ENCODE measurements around the gene TMSB10.
"Not testable (repeated sequence)": the region's sequence is repeated elsewhere in the genome, so short reads cannot be mapped to it uniquely, and the experiment has no call there.

The TMSB10 gene

GRCh38 chr2:84905181-84906107 is at the start of gene TMSB10:
Gene TMSB10 (plus strand): TSS chr2:84905656.
- peak; percentile 78 for DNase-seq (ENCODE audit: low read depth)

- DNase-seq (ENCODE audit: low read depth) = no peak
These were observed 49.7 kb upstream of the TMSB10 start for GRCh38 chr2:84855731-84856130.

DNA sequence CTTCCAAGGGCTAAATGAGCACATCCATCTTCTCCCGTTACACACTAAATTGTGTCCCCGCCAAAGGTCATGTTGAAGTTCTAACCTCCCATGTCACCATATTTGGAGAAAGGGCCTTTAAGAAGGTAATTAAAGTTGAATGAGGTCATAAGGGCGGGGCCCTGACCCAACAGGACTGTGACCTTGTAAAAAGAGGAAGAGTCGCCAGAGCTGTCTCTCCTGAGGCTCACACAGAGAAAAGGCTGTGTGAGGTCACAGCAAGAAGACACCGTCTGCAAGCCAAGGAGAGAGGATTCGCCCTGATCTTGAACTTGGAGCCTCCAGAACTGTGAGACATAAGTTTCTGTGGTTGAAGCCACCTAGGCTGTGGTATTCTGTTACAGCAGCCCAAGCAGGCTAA is 48.7 kb upstream of the TMSB10 start:
- DNase-seq (ENCODE audit: low read depth) = no peak

DNA sequence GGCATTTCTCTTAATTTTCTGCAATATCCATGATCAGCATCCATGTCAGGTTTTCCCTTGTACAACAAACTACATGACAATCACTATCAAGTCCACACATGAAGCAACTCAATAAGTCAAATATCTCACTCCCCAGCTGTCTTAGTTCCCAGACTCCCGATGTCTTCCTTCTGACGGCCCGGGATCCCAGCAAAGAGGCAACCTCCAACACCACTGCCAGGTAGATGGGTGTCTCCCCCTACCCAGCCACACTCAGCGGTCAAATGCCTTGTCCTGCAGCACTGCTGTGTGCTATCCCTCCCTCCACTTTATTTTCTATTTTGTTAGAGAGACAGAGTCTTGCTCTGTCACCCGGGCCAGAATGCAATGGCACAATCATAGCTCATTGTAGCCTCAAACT is 47.9 kb upstream of the TMSB10 start:
- DNase-seq (ENCODE audit: low read depth) = no peak

- DNase-seq (ENCODE audit: low read depth) = no peak
These were observed 47.3 kb upstream of the TMSB10 start for GRCh38 chr2:84858123-84858522.

DNA sequence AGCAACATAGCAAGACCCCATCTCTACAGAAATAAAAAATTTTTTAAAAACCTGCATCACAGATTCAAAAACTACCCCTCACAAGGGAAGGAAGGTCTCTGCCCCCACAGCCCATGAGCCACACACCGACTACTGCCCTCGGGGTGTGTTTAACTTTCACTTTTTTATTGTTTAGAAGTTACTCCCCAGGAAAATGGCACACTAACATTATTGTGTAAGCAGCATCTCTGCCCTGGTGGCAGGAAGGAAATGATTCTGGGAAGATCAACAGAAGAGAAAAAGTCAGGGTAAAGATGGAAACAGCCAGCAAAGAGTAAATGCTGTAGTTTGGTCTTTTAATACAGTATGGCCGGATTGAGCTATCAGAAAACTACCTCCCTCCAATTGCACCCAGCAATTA is 46.5 kb upstream of the TMSB10 start:
- no peak for DNase-seq (ENCODE audit: low read depth)

DNA sequence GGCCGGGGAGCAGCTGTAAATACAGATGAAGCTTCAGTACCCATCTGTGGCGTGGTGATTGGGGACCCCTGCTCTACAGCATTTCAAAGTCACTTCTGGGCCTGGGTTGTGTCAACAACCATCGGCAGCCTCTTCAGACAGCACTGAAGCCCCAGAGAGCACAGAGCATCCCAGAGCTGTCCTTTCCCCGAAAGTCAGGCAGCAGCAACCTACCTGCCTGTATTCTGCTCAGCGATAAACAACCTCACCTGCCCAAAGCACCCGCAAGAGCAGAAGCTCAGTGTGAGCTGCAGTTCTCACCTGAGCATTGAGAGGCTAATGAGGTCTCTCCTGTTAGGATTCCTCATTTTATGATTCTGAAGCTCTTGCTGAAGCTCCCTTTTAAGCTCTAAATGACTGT is 43.9 kb upstream of the TMSB10 start:
- no peak for DNase-seq (ENCODE audit: low read depth)

DNA sequence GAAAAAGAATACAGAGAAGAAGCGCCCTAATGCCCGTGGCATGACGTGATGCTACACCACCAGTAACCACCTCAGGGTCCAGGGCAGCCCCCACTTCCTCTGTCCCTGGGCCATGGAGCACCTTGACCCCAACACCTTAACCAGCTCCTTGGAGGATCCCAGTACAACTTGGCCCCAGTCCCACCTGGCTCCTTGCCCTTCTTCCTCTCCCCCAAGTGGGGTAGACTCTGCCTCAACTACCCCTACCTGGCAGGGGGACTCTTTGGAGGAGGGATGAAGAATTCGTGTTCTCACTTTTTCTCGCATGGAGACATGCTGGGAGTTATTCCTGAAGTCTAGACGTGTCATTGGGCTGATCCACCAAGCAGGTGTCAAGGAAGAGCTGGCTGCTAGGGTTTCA is 43.5 kb upstream of the TMSB10 start:
- no peak for DNase-seq (ENCODE audit: low read depth)

DNA sequence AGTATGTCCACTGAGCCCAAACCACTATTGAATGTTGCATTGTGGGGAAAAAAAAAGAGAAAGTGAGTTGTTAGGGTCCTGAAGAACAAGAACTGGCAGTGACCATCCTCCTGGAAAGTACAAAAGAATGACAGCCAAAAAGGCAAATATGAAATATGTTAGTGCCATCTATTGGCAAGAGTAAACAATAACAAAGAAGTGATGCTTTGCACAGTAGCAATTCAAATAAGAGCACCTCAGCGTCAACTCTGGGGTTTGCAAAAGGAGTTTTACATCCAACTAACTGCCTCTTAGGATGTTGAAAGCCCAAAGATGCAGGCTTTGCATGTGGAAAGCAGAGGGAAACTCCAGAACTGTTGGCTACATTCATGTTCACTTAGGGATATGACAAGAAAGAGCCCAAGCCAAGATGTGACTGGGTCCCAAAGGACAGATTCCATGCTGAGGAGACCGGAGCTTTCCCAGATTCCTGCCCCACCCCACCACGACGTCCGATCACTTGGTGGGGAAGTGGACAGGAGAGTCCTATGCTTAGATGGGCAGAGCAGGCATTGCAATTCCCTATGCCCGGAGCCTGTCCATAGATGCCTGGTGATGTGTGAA is 40.2 kb upstream of the TMSB10 start:
- no peak for DNase-seq (ENCODE audit: low read depth)

DNA sequence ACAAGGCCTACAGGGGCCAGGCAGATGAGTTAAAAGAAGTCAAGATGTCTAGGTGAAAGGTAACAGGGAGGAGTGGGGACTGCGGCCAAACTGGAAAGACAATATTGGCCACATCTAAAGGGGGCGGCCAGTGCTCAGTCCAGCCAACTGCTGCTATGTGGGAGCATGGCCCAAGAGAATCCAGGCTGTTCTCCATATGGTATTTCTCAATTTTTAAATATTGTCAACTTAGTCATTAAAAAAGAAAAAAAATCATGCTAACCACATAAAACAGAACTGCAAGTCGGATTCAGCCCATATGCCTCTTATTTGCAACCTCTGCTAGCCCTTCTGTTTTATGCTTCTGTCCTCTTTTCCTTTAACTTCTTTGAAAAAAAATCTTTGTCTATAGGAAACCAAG is 39.3 kb upstream of the TMSB10 start:
- DNase-seq (ENCODE audit: low read depth) = no peak

DNA sequence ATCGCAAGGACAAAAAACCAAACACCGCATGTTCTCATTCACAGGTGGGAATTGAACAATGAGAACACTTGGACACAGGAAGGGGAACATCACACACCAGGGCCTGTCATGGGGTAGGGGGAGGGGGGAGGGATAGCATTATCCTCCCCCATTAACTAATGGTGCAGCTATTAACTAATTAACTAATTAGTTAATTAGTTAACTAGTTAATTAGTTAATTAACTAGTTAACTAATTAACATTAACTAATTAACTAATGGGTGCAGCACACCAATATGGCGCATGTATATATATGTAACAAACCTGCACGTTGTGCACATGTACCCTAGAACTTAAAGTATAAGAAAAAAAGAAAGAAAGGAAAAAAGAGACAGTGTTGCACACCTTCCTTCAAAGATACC is 37.1 kb upstream of the TMSB10 start:
- not testable (repeated sequence) for DNase-seq (ENCODE audit: low read depth)

DNA sequence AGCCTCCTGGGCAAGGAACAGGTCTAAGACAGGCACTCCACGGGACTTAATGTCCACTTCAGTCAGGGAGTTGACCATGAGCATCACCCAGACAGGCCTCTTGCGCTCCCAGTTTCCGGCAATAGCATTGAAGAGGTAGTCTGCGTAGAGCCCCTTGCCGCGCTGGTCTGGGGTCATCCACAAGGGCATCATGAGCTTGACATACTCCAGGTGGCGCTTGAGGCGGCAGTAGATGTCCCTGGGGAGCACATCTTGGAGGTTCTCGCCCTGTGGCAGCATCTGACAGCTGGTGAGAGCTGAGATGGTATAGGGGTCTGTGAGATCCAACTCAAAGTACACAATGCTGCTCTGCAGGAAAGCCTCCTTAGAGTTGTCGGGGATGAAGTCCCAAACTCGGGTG is 35.1 kb upstream of the TMSB10 start:
- DNase-seq (ENCODE audit: low read depth) = no peak

DNA sequence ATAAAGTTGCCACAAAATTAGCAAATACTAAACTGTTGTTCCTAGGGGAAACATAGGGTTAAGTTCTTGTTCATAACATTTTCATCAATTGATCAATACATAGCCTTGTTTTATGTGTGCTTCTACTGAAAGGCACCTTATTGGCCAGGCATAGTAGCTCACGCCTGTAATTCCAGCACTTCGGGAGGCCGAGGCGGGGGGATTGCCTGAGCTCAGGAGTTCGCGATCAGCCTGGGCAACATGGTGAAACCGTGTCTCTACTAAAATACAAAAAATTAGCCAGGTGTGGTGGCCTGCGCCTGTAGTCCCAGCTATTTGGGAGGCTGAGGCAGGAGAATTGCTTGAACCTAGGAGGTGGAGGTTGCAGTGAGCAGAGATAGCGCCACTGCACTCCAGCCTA is 32.8 kb upstream of the TMSB10 start:
- not testable (repeated sequence) for DNase-seq (ENCODE audit: low read depth)

- no peak for DNase-seq (ENCODE audit: low read depth)
These were observed 32.1 kb upstream of the TMSB10 start for GRCh38 chr2:84873350-84873749.

GRCh38 chr2:84874381-84875212 is 30.9 kb upstream of the TMSB10 start:
- no peak for DNase-seq (ENCODE audit: low read depth)

DNA sequence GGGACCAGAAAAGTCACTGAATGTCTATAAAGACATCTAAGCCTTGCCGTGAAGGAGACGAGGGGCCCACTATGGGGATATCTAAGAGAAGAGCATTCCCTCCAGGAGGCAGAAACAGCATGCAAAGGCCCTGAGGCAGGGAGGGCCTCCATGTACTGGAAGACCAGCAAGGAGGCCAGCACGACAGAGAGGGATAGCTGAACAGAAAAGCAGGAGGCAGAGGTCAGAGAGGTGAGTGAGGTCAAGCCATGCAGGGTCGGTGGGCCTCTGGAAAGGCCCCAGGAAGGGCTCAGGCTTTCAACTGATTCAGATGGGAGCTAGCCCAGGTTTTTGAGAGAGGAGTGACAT is 30.3 kb upstream of the TMSB10 start:
- no peak for DNase-seq (ENCODE audit: low read depth)

DNA sequence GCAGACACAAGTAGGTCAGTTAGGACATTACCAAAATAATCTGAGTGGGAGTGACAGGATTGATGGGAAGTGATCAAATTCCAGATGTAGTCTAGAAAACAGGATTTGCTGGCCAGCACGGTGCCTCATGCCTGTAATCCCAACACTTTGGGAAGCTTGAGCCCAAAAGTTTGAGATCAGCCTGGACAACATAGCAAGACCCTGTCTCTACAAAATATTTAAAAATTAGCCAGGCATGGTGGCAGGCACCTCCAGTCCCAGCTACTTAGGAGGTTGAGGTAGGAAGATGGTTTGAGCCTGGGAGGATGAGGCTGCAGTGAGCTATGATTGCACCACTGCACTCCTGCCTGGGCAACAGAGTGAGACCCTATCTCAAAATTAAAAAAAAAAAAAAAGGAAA is 29.8 kb upstream of the TMSB10 start:
- DNase-seq (ENCODE audit: low read depth) = not testable (repeated sequence)

GRCh38 chr2:84876369-84876768 is 29.1 kb upstream of the TMSB10 start:
- no peak for DNase-seq (ENCODE audit: low read depth)

- no peak for DNase-seq (ENCODE audit: low read depth)
These were observed 27.0 kb upstream of the TMSB10 start for GRCh38 chr2:84878459-84878858.

GRCh38 chr2:84878896-84879583 is 26.4 kb upstream of the TMSB10 start:
- DNase-seq (ENCODE audit: low read depth) = no peak

DNA sequence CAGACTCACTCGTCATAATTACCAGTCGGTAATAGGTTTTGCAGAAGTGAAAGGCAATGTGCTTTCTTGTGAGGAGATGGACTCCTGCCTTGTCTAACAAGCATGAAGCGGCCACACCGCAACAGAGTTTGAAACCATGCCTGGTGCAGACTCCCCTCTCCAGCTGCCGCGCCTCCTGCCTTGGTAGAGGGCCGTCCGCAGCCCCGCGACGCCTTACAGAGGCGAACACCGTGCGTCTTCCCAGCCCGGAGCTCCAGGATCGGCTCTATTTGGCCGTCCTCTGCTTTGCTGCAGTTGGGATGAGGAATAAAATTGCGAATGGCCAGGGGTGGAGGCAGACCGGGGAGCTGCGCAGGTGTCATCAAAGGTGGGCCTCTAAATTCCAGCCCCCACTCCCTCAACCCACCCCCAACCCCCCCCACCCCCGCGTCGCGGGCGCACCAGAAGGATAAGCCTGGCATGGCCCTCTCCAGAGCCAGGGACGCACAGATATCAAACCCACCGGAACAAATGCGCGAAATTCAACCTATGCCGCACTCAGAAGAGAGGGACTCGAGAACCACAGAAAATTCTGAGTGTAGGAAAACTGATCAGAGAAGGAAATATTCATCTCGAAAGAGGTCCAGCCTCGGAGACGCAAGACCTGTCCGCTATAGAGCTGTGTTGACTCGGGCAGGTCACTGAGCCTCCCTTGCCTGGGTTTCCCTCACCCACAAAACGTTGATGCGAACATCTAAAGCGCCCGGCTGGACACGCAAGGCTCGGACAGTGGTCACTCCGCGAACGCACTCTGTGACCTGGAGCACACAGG is 25.7 kb upstream of the TMSB10 start:
- DNase-seq (ENCODE audit: low read depth) = no peak

GRCh38 chr2:84880395-84880644 is 25.1 kb upstream of the TMSB10 start:
- no peak for DNase-seq (ENCODE audit: low read depth)
